Activated CD4-positive, alpha-beta T cell treated with anti-CD3 and anti-CD28 coated beads for 36 hours (primary cell): ENCODE results near the gene MYO15B. TPM values are rescaled to one million over a fixed set of nuclear protein-coding genes. Genes with fewer than 3 reads are reported as not detected.

ENCODE experiments used
- ATAC-seq: fragments of 200-7000 bp; cut with Tn5 transposase; one replicate; pipeline ENCODE4 v1.10.0; 2021; ENCODE audit warnings: mild to moderate bottlenecking, moderate library complexity
- CTCF ChIA-PET: fragments of 350-600 bp; sonication (Branson Sonifier 250); formaldehyde crosslinking; loops from one replicate; lab custom pipeline; 2021; ENCODE audit warnings: antibody characterized with exemption; lab: Charles Lee
- POLR2A ChIA-PET: fragments of 350-600 bp; sonication (Branson Sonifier 250); formaldehyde crosslinking; loops from one replicate; lab custom pipeline; 2021; ENCODE audit warnings: antibody characterized with exemption, inconsistent platforms; lab: Charles Lee
- DNase-seq: peaks from one replicate; pipeline ENCODE4 v3.0.0-alpha.2; 2020
- H3K27ac Mint-ChIP-seq: one replicate; pipeline ENCODE4 v1.8.0; 2021; ENCODE audit warnings: mixed read lengths
- H3K27me3 Mint-ChIP-seq: one replicate; pipeline ENCODE4 v1.8.0; 2021; ENCODE audit warnings: mixed read lengths
- H3K36me3 Mint-ChIP-seq: one replicate; pipeline ENCODE4 v1.8.0; 2021; ENCODE audit warnings: low read depth, mixed read lengths
- H3K4me1 Mint-ChIP-seq: one replicate; pipeline ENCODE4 v1.8.0; 2021; ENCODE audit warnings: mixed read lengths
- H3K4me3 Mint-ChIP-seq: one replicate; pipeline ENCODE4 v1.8.0; 2021; ENCODE audit warnings: mild to moderate bottlenecking, moderate library complexity, mixed read lengths
- H3K9me3 Mint-ChIP-seq: one replicate; pipeline ENCODE4 v1.8.0; 2021; ENCODE audit warnings: low read depth, mixed read lengths
- intact Hi-C, 2 experiments: fragments of 100-400 bp; cut with DNase I in 1 of 2; cut with micrococcal nuclease in 1 of 2; formaldehyde crosslinking; loops; one replicate each; pipeline versions ENCODE4 v1.14.2 to v1.15.1; 2022 to 2024; cut with DNase I, micrococcal nuclease
- total RNA-seq, 2 experiments: library from RNA; stranded (reverse); gene quantifications; one replicate each; pipeline ENCODE4 v1.2.3, GENCODE V29; 2021

MYO15B gene
- total RNA-seq, 2 experiments from 2014 or later, result 20.8 to 22.4 TPM

GRCh38 chr17:75621489-75621888 lies 33.9 kb downstream of the MYO15B start:
- no peak overlapping the region for H3K4me3 Mint-ChIP-seq
- H3K9me3 Mint-ChIP-seq, result no peaks in the 10 kb centered on the region
- H3K4me1 Mint-ChIP-seq, result no peaks in the 10 kb centered on the region
- DNase-seq (no peak), ATAC-seq (no peak)
- H3K27ac Mint-ChIP-seq, result no peak overlapping the region
- intact Hi-C loops, result no loop called here
- CTCF ChIA-PET, result interaction anchor here (0.6 to 1.2 kb wide), 5 partner anchors 21 to 290 kb away, joined by 3 to 4 read pairs (median 3); no protein-coding TSS in a partner anchor
- no peaks in the 10 kb centered on the region for H3K36me3 Mint-ChIP-seq
- POLR2A ChIA-PET, result no interaction called here
- H3K27me3 Mint-ChIP-seq, result no peaks in the 10 kb centered on the region

- no peak overlapping the region for H3K27ac Mint-ChIP-seq
- no peaks in the 10 kb centered on the region for H3K4me1 Mint-ChIP-seq
- intact Hi-C loops, result no loop called here
Measured at GRCh38 chr17:75622076-75622475, 34.5 kb downstream of the MYO15B start.

DNA sequence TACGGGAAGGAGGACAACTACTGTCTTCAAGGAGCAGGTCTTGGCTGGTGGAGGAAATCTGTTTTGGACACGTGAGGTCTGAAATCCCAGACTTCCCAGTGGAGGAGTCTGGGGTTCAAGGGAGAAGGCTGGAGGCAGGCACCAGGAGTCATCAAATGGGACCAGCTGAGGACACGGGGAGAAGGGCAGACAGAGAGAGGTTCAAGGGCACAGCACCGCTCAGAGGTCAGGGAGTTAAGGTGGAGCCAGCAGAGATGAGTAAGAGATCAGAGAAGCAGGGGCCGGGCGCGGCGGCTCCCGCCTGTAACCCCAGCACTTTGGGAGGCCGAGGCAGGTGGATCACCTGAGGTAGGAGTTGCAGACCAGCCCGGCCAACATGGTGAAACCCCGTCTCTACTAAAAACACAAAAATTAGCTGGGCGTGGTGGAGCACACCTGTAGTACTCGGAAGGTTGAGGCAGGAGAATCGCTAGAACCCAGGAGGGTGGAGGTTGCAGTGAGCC lies 35.2 kb downstream of the MYO15B start:
- ChIA-PET CTCF (interaction anchor here (0.6 to 1.8 kb wide), 3 partner anchors 11 to 126 kb away, joined by 3 to 9 read pairs (median 5); partner anchors contain the start of gene SMIM5), POLR2A (no interaction called here)
- H3K9me3 Mint-ChIP-seq, result no peaks in the 10 kb centered on the region
- no peak overlapping the region for H3K27ac Mint-ChIP-seq
- H3K36me3 Mint-ChIP-seq, result no peaks in the 10 kb centered on the region
- ATAC-seq (no peak), DNase-seq (no peak)
- H3K27me3 Mint-ChIP-seq, result no peaks in the 10 kb centered on the region
- H3K4me3 Mint-ChIP-seq, result no peak overlapping the region
- no peaks in the 10 kb centered on the region for H3K4me1 Mint-ChIP-seq
- intact Hi-C loops, result no loop called here

More at GRCh38 chr17:75622076-75622475, 34.5 kb downstream of the MYO15B start:
- DNase-seq (no peak), ATAC-seq (no peak)
- H3K4me3 Mint-ChIP-seq, result no peak overlapping the region
- no peaks in the 10 kb centered on the region for H3K36me3 Mint-ChIP-seq
- CTCF ChIA-PET, result interaction anchor here (0.6 to 1.1 kb wide), 3 partner anchors 20 to 132 kb away, joined by 3 read pairs; no protein-coding TSS in a partner anchor
- no peaks in the 10 kb centered on the region for H3K27me3 Mint-ChIP-seq
- H3K9me3 Mint-ChIP-seq, result no peaks in the 10 kb centered on the region
- POLR2A ChIA-PET, result no interaction called here

GRCh38 chr17:75623386-75623785 lies 35.8 kb downstream of the MYO15B start:
- ChIA-PET POLR2A (no interaction called here), CTCF (interaction anchor here (0.6 to 1.8 kb wide), 4 partner anchors 10 to 230 kb away, joined by 4 to 9 read pairs (median 4); partner anchors contain the start of gene SMIM5)
- no peaks in the 10 kb centered on the region for H3K36me3 Mint-ChIP-seq
- DNase-seq (no peak), ATAC-seq (no peak)
- H3K4me1 Mint-ChIP-seq, result no peaks in the 10 kb centered on the region
- H3K27me3 Mint-ChIP-seq, result no peaks in the 10 kb centered on the region
- no peak overlapping the region for H3K27ac Mint-ChIP-seq
- intact Hi-C loops, result no loop called here
- H3K4me3 Mint-ChIP-seq, result no peak overlapping the region
- H3K9me3 Mint-ChIP-seq, result no peaks in the 10 kb centered on the region

DNA sequence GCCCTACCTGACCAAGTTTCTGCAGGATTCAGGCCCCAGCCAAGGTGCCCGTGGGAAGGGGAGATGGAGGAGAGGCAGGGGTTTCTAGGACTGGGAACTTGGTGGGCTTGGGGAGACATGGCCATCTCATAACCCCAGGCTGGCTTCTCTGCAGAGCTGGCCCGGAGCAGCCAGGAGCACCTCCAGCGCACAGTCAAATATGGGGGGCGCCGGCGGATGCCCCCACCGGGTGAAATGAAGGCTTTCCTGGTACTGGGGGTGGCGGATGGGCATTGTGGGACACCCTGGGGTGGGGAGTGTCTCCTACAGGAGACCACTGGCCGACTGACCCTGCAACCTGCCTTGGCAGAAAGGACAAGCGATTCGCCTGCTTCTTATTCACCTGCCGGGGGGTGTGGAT lies 36.4 kb downstream of the MYO15B start:
- intact Hi-C loops, result no loop called here
- Mint-ChIP-seq H3K4me3 (no peak overlapping the region), H3K27ac (no peak overlapping the region), H3K36me3 (no peaks in the 10 kb centered on the region), H3K27me3 (no peaks in the 10 kb centered on the region), H3K9me3 (no peaks in the 10 kb centered on the region), H3K4me1 (no peaks in the 10 kb centered on the region)
- POLR2A ChIA-PET, result no interaction called here
- CTCF ChIA-PET, result interaction anchor here (0.6 to 1.8 kb wide), 4 partner anchors 9 to 237 kb away, joined by 3 to 9 read pairs (median 4); partner anchors contain the start of gene SMIM5
- DNase-seq, result no peak
- ATAC-seq, result no peak

DNA sequence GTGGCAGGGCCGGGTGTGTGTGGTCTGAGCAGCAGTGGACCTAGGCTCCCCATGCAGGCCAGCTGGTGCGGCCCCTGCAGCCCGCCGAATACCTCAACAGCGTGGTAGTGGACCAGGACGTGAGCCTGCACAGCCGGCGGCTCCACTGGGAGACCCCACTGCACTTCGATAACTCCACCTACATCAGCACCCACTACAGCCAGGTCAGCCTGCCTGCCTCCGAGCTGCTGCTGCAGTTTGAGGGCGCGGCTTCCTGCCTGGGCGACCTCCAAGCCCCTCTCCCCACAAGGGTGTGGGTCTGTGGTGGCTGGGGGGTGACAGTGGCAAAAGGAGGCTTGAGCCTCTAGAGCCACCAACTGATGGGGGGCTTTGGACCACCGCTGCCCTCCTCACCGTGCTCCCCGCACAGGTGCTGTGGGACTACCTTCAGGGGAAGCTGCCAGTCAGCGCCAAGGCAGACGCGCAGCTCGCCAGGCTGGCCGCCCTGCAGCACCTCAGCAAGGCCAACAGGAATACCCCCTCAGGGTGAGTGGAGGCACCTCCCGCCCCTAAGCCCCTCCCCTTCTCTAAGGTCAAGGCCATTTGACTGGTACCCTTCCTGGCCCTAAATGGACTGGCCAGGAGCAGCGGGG lies 37.2 kb downstream of the MYO15B start:
- Mint-ChIP-seq H3K4me1 (no peaks in the 10 kb centered on the region), H3K9me3 (no peaks in the 10 kb centered on the region), H3K4me3 (no peak overlapping the region), H3K36me3 (no peaks in the 10 kb centered on the region), H3K27me3 (no peaks in the 10 kb centered on the region), H3K27ac (no peak overlapping the region)
- DNase-seq, result no peak
- no peak for ATAC-seq
- ChIA-PET POLR2A (no interaction called here), CTCF (interaction anchor here (0.6 to 1.8 kb wide), 7 partner anchors 23 to 236 kb away, joined by 3 to 6 read pairs (median 4); no protein-coding TSS in a partner anchor)
- intact Hi-C loops, result no loop called here

- DNase-seq (peak; percentile 51), ATAC-seq (peak; percentile 78)
- H3K4me3 Mint-ChIP-seq, result no peak overlapping the region
- H3K9me3 Mint-ChIP-seq, result no peaks in the 10 kb centered on the region
- no peaks in the 10 kb centered on the region for H3K27me3 Mint-ChIP-seq
- H3K27ac Mint-ChIP-seq, result no peak overlapping the region
- intact Hi-C loops, result no loop called here
- POLR2A ChIA-PET, result interaction anchor here (0.5 to 0.6 kb wide), 2 partner anchors 204 to 224 kb away, joined by 3 to 6 read pairs; no protein-coding TSS in a partner anchor
- no peaks in the 10 kb centered on the region for H3K4me1 Mint-ChIP-seq
- H3K36me3 Mint-ChIP-seq, result no peaks in the 10 kb centered on the region
- CTCF ChIA-PET, result interaction anchor here (0.7 to 1.6 kb wide), 5 partner anchors 25 to 123 kb away, joined by 3 to 6 read pairs (median 4); no protein-coding TSS in a partner anchor
Measured at GRCh38 chr17:75625813-75626486, 38.4 kb downstream of the MYO15B start.

- ChIA-PET POLR2A (no interaction called here), CTCF (interaction anchor here (1.1 to 1.6 kb wide), 2 partner anchors 25 to 121 kb away, joined by 4 to 6 read pairs; no protein-coding TSS in a partner anchor)
- H3K9me3 Mint-ChIP-seq, result no peaks in the 10 kb centered on the region
Measured at GRCh38 chr17:75626496-75627038, 39.0 kb downstream of the MYO15B start.

GRCh38 chr17:75627094-75627493 lies 39.5 kb downstream of the MYO15B start:
- no peaks in the 10 kb centered on the region for H3K36me3 Mint-ChIP-seq
- CTCF ChIA-PET, result interaction anchor here (0.6 to 1.1 kb wide), 2 partner anchors 121 to 200 kb away, joined by 3 to 4 read pairs; no protein-coding TSS in a partner anchor

More at GRCh38 chr17:75626496-75627038, 39.0 kb downstream of the MYO15B start:
- no peak for DNase-seq
- Mint-ChIP-seq H3K27ac (no peak overlapping the region), H3K36me3 (no peaks in the 10 kb centered on the region), H3K4me3 (no peak overlapping the region), H3K27me3 (no peaks in the 10 kb centered on the region), H3K4me1 (no peaks in the 10 kb centered on the region)
- intact Hi-C loops, result no loop called here
- ATAC-seq, result no peak

GRCh38 chr17:75628425-75628824 lies 40.8 kb downstream of the MYO15B start:
- peaks cover 2% of the 10 kb centered on the region for H3K4me1 Mint-ChIP-seq
- H3K27ac Mint-ChIP-seq, result no peak overlapping the region
- no peaks in the 10 kb centered on the region for H3K27me3 Mint-ChIP-seq
- no peaks in the 10 kb centered on the region for H3K9me3 Mint-ChIP-seq
- ChIA-PET POLR2A (no interaction called here), CTCF (interaction anchor here (1.2 to 10.5 kb wide), 2 partner anchors 91 to 119 kb away, joined by 4 to 242 read pairs; no protein-coding TSS in a partner anchor)
- ATAC-seq, result no peak
- intact Hi-C loops, result no loop called here
- no peak for DNase-seq
- no peaks in the 10 kb centered on the region for H3K36me3 Mint-ChIP-seq
- no peak overlapping the region for H3K4me3 Mint-ChIP-seq

More at GRCh38 chr17:75627094-75627493, 39.5 kb downstream of the MYO15B start:
- H3K4me1 Mint-ChIP-seq, result no peaks in the 10 kb centered on the region
- H3K27me3 Mint-ChIP-seq, result no peaks in the 10 kb centered on the region
- H3K4me3 Mint-ChIP-seq, result no peak overlapping the region
- H3K9me3 Mint-ChIP-seq, result no peaks in the 10 kb centered on the region
- H3K27ac Mint-ChIP-seq, result no peak overlapping the region
- POLR2A ChIA-PET, result no interaction called here
- ATAC-seq (no peak), DNase-seq (no peak)
- intact Hi-C loops, result no loop called here

- H3K27ac Mint-ChIP-seq, result no peak overlapping the region
- ChIA-PET POLR2A (no interaction called here), CTCF (interaction anchor here (1.2 to 10.5 kb wide), 3 partner anchors 12 to 119 kb away, joined by 4 to 242 read pairs (median 11); no protein-coding TSS in a partner anchor)
- H3K4me3 Mint-ChIP-seq, result no peak overlapping the region
- no peaks in the 10 kb centered on the region for H3K27me3 Mint-ChIP-seq
- DNase-seq (no peak), ATAC-seq (no peak)
- H3K36me3 Mint-ChIP-seq, result no peaks in the 10 kb centered on the region
- intact Hi-C loops, result no loop called here
- H3K9me3 Mint-ChIP-seq, result no peaks in the 10 kb centered on the region
- peaks cover 5% of the 10 kb centered on the region for H3K4me1 Mint-ChIP-seq
Measured at GRCh38 chr17:75629157-75629556, 41.6 kb downstream of the MYO15B start.
